Measurements from ENCODE around the gene MTX3. TPM values are rescaled to one million over a fixed set of nuclear protein-coding genes. Genes with fewer than 3 reads are reported as not detected.

MTX3 gene
- total RNA-seq, 1 experiment from 2014 or later = 34.9 TPM

DNA sequence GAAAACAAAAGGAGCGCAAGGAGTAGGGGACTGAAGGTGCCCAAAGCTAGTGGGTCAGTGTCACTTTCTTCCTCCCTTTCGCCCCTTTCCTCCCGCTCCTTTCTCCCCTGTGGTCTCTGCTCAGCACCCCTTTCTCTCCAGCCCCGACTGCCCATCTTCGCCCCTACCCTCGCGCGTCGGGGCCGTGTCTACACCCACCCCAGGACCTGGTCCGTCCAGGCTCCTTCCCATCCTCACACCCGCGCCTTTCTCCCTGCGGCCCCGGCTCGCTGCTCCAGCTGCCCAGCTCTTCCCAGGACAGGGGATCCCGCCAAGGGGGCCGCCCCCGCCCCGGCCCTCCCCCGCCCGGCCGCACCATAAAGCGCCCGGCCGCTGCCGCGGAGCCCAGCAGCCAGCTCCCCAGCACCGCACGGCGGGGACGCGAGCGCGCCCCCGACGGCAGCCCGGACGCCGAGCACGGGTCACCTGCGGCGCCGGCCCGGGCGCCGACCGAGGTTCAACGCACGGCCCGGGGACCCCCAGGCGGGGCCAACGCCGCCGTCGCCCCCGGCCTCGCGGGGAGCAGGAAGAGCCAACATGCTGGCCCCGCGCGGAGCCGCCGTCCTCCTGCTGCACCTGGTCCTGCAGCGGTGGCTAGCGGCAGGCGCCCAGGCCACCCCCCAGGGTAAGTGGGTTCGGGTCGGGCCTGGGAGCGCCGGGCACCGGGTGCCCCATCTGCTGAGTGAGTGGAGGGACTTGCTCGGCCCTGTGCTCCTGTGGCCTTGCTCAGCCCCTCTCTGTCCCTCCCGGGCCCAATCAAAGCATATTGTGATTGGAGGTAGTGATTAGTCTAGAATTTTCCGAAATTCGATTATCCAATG is 44.1 kb upstream of the MTX3 start, which contains the start of gene THBS4:
THBS4 (plus strand) TSS at position 387 of the 860 bp plus-strand sequence; CDS start at position 577, 190 bp downstream.
- Histone ChIP-seq H4K20me1 (ENCODE audit: insufficient read depth) (no peaks in the 10 kb centered on the region), H3K4me2 (ENCODE audit: low read length) (no peak within 1 kb of the TSS), H3K27ac (ENCODE audit: low read depth, low read length) (no peak within 1 kb of the TSS), H2AFZ (ENCODE audit: low read depth, low read length, poor library complexity, severe bottlenecking) (no peak within 1 kb of the TSS), H3K9ac (ENCODE audit: low read length) (no peak within 1 kb of the TSS), H3K9me2 (ENCODE audit: insufficient read depth) (no peaks in the 10 kb centered on the region), H3K9me3 (ENCODE audit: control insufficient read depth in 1 of 2, insufficient read depth in 1 of 2, low read depth in 1 of 2, low read length in 2 of 2) (no peaks in the 10 kb centered on the region), H3K4me3 (replicated peaks in 1 of 2; ENCODE audit: low read depth in 1 of 2, low read length in 2 of 2) (no peak within 1 kb of the TSS), H3K36me3 (ENCODE audit: control insufficient read depth in 1 of 2, insufficient read depth in 2 of 2, low read length in 2 of 2) (no peaks in the 10 kb centered on the region), H3K4me1 (ENCODE audit: control insufficient read depth in 1 of 2, insufficient read depth in 2 of 2, low read length in 2 of 2) (no peaks in the 10 kb centered on the region), H3K79me2 (ENCODE audit: insufficient read depth, low read length) (no peaks in the 10 kb centered on the region), H3K27me3 (ENCODE audit: insufficient read depth, low read length) (no peaks in the 10 kb centered on the region)
- intact Hi-C loops (cut with micrococcal nuclease) = no loop called here
- DNase-seq (ENCODE audit: low read depth, low spot score) (no peak), ATAC-seq (no peak)
- ChIA-PET CTCF (no interaction called here), POLR2A (no interaction called here), RAD21 (ENCODE audit: low non-redundant PET in 1 of 2, low total read pairs in 2 of 2, uncharacterized antibody in 2 of 2, unreplicated experiment in 2 of 2) (no interaction called here)
- TF ChIP-seq ELF1 (IDR thresholded peaks at IDR 0.05; ENCODE audit: borderline replicate concordance, low read depth) (no peak), SRF (IDR thresholded peaks at IDR 0.05; ENCODE audit: low read depth) (no peak), CTCF (IDR thresholded peaks at IDR 0.05 in 2 of 3, conservative IDR thresholded peaks at IDR 0.05 in 1 of 3; ENCODE audit: borderline replicate concordance in 1 of 3, insufficient read depth in 1 of 3, low read depth in 2 of 3, low read length in 2 of 3) (no peak)
- BruUV-seq (replicated peaks) = no TSS peak

DNA sequence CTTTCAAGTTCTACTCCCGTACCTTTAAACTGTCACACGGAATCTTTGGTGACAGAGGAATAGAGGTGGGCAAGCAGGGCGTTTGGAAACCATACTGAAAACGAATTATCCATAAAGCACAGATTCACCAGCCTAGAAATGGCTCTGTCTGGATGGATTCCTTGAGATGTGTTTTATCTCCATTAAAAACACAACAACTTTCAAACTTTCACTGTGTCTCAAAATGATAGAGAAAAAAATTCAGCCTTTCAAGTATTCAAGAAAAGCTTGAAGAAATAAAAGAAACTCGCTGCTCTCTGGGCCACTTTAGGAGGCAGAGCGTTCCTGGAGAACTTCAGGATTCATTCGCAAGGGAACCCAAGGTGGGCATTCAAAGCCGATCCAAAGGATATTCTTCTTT is 43.5 kb upstream of the MTX3 start:
- H2AFZ ChIP-seq (ENCODE audit: low read depth, low read length, poor library complexity, severe bottlenecking) = no peak overlapping the region
- H3K27me3 ChIP-seq (ENCODE audit: insufficient read depth, low read length) = no peaks in the 10 kb centered on the region
- no peak overlapping the region for H3K27ac ChIP-seq (ENCODE audit: low read depth, low read length)
- BruUV-seq (replicated peaks) = no TSS peak
- no peak for DNase-seq (ENCODE audit: low read depth, low spot score)
- no peak overlapping the region for H3K4me3 ChIP-seq (replicated peaks in 1 of 2; ENCODE audit: low read depth in 1 of 2, low read length in 2 of 2)
- no peak overlapping the region for H3K9ac ChIP-seq (ENCODE audit: low read length)
- no peaks in the 10 kb centered on the region for H3K79me2 ChIP-seq (ENCODE audit: insufficient read depth, low read length)
- intact Hi-C loops (cut with micrococcal nuclease) = no loop called here
- no peaks in the 10 kb centered on the region for H3K4me1 ChIP-seq (ENCODE audit: control insufficient read depth in 1 of 2, insufficient read depth in 2 of 2, low read length in 2 of 2)
- ChIA-PET POLR2A (no interaction called here), RAD21 (ENCODE audit: low non-redundant PET in 1 of 2, low total read pairs in 2 of 2, uncharacterized antibody in 2 of 2, unreplicated experiment in 2 of 2) (no interaction called here), CTCF (no interaction called here)
- no peaks in the 10 kb centered on the region for H3K9me2 ChIP-seq (ENCODE audit: insufficient read depth)
- ATAC-seq = no peak
- H3K4me2 ChIP-seq (ENCODE audit: low read length) = no peak overlapping the region
- TF ChIP-seq EZH2phosphoT487 (IDR thresholded peaks at IDR 0.05; ENCODE audit: borderline replicate concordance) (no peak), EZH2 (IDR thresholded peaks at IDR 0.05) (no peak), ATF3 (IDR thresholded peaks at IDR 0.05) (no peak), ZNF274 (IDR thresholded peaks at IDR 0.05; ENCODE audit: low read depth, low read length) (no peak)
- H4K20me1 ChIP-seq (ENCODE audit: insufficient read depth) = no peaks in the 10 kb centered on the region
- no peaks in the 10 kb centered on the region for H3K9me3 ChIP-seq (ENCODE audit: control insufficient read depth in 1 of 2, insufficient read depth in 1 of 2, low read depth in 1 of 2, low read length in 2 of 2)
- no peaks in the 10 kb centered on the region for H3K36me3 ChIP-seq (ENCODE audit: control insufficient read depth in 1 of 2, insufficient read depth in 2 of 2, low read length in 2 of 2)

Data from HCT116 (cell line).